Astrocyte of the spinal cord (primary cell): ENCODE measurements around the gene FXYD3.

Source experiments
- DNase-seq: peaks from one replicate; pipeline ENCODE4 v3.0.0; 2011; ENCODE audit warnings: low read depth, low spot score
- H3K4me3 ChIP-seq: 2 replicates; pipeline ENCODE4 v1.5.1; 2011; ENCODE audit warnings: low read depth, mild to moderate bottlenecking, low read length, moderate library complexity
- in situ Hi-C: cut with HindIII; loops from 2 replicates; pipeline ENCODE4 v1.10.0; 2017; ENCODE audit warnings: low sequenced_read_pairs
- TF ChIP-seq, protein P1 (sequence below): IDR thresholded peaks from 2 replicates; pipeline ENCODE4 v1.5.1; 2012; ENCODE audit warnings: low read depth, mild to moderate bottlenecking, low read length, inconsistent platforms

Gene FXYD3

DNA sequence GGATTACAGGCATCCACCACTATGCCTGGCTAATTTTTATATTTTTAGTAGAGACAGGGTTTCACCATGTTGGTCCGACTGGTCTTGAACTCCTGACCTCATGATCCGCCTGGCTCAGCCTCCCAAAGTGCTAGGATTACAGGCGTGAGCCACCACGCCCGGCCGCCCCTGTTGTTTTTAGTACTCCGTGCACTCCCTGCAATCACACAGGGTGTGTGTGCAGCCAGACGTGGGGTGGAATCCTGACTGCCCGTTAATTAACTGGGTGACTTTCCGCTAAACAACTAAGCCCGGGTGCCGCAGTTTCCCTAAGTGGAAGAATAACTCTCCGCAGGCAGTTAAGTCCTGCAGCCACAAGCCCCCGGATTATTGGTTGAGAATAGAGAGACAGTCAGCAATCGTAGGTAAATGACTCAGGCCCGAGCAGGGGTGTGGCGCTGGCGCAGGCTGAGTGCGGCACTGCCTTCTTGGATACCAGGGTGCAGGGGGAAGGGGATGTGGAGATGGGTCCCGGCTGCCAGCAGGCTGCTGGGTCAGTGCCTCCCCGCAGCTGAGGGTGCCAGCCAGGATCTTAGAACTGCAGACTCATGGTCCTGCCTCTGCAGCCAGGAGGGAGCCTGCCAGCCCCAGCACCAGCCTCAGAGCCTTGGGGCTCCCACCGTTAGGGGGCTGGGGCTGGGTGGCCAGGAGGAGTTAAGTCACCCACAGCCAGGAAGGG, 6.1 kb upstream of the FXYD3 start:
- in situ Hi-C loops: no loop called here
- TF ChIP-seq, protein P1, sequence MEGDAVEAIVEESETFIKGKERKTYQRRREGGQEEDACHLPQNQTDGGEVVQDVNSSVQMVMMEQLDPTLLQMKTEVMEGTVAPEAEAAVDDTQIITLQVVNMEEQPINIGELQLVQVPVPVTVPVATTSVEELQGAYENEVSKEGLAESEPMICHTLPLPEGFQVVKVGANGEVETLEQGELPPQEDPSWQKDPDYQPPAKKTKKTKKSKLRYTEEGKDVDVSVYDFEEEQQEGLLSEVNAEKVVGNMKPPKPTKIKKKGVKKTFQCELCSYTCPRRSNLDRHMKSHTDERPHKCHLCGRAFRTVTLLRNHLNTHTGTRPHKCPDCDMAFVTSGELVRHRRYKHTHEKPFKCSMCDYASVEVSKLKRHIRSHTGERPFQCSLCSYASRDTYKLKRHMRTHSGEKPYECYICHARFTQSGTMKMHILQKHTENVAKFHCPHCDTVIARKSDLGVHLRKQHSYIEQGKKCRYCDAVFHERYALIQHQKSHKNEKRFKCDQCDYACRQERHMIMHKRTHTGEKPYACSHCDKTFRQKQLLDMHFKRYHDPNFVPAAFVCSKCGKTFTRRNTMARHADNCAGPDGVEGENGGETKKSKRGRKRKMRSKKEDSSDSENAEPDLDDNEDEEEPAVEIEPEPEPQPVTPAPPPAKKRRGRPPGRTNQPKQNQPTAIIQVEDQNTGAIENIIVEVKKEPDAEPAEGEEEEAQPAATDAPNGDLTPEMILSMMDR: no peak
- H3K4me3 ChIP-seq: no peak overlapping the region
- DNase-seq: no peak

DNA sequence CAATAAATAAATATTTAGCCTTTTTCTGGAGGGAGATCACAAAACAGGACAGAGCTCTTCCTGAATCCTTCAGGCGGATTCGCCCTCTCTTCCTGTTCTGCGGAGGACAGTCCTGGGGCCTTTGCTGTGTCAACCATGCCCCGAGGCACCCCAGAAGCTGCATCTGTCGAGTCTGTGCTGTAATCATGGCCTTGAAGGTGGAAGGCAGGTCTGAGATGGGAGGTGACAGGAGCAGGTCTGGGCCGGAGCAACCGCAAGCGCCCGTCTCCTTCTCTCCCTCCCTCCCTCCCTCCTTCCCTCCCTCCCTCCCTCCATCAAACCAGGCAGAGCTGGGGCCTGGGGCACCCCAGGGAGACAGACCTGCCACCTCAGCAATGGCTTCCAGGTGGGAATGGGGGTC, 4.6 kb upstream of the FXYD3 start:
- in situ Hi-C loops: no loop called here
- no peak for DNase-seq
- H3K4me3 ChIP-seq: no peak overlapping the region
- TF ChIP-seq, protein P1: no peak

DNA sequence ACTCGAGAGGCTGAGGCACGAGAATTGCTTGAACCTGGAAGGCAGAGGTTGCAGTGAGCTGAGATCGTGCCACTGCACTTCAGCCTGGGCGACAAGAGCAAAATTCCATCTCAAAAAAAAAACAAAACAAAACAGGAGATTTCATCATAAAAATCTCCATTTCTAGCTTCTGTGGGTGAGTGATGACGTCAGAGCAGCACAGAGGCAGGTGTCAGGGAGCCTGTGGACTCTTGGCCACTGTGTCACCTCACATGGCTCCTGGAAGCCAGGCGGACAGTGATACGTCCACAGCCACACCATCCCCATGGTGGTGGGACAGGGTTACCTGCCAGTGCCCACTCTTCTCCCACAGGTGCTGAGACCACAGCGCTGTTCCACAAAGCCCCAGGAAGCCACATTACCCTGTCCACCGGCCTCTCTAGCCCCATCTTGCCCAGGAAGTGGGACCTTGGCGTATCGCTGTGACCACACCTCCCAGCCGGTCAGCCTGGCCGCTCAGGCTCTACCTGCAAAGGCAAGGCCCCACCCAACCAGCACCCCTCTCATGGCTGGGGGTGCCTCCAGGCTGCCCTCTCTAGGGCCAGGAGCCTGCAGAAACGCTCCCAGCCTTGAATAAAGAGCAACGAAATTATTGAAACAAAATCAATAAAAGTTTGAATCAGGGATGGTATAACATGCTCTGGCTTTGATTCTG, 2.5 kb upstream of the FXYD3 start:
- TF ChIP-seq, protein P1: no peak
- in situ Hi-C loops: no loop called here
- no peak for DNase-seq
- H3K4me3 ChIP-seq: no peak overlapping the region

DNA sequence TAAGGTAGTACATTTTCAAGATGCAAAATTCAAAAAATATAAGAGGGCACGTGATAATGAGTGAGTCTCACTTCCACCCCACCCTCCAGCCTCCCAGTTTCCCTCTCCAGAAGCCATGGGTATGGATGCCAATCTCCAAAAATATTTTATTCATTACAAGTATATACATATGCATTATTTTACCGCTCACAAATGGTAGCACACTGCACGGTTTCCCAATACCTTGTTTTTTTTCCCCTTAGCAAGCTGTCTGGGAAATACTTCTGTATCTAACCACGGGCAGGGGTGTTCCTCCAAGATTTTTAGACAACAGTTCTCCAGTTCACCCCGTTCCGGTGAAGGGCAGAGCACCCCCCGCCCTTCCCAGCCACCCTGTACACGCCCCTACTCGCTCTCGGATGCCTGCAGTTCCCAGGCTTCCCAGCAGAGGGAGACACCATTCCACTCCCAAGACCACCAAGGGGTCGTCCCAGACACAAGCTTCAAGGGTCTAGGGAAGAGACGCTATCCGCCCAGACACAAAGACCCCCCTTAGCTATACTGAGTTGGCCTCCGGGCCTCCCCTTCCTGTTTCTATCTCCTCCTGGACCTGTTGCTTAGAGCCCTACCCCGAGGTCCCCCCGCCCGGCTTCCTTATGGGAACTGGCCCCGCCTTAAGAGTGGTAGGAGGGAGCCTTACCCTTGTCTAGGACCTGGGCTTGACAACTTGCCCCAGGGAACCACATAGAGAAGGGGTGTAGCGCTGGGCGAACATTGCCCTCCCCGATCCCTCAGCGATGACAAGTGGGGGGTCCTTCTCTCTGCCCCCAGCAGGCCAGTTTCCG, 1.1 kb upstream of the FXYD3 start:
- in situ Hi-C loops: no loop called here
- peak; percentile 45 for DNase-seq
- no peak overlapping the region for H3K4me3 ChIP-seq
- TF ChIP-seq, protein P1: peak; percentile 99

DNA sequence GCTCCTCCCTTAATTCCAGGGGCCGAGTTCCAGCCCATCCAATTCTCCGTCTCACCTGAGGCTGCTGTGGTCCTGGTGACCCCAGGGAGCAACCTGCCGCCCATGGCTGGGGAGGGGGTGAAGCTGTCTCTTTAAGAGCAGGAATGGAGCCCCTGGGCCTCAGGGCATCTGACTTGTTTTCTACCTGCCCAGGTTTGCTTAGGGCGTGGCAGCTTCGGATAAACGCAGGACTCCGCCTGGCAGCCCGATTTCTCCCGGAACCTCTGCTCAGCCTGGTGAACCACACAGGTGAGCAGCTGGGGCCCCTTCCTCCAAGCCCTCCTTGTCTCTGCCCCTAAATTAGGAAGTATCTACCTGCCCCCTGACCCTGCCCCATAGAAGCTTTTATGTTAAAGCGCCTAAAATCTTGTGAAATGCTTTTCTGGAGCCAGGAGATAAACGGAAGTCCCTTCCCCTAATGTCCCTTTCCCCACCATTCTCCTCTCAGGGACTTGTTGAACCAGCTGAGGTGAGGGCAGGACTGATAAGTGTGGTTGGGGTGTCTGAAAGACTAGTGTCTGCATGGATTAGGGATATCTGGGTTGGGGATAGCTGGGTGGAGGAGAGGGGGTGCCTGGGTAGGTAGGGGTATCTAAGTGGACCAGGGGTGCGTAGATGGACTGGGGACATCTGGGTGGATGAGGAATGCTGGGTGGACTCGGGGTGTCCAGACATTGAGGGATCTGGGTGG, 614 bp downstream of the FXYD3 start:
- TF ChIP-seq, protein P1: no peak
- no peak for DNase-seq
- in situ Hi-C loops: no loop called here
- no peak overlapping the region for H3K4me3 ChIP-seq

DNA sequence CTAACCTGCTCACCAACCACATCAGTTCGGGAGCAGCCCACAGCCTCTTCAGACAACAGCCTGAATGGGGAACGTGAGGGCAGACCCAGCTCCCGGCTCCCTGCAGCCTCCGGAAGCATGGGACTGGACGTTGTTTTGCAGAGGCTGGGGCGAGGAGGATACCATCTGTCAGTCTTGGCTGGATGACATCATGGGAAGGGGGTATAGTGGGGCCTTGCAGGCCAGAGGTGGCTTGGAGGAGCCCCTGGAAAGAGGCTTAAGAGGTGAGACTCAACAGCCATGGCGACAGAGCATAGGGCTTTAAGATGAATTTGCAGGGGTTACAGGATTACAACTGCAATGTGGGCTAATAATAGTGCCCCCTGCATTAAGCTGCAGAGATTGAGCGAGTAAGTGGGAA, 1.5 kb downstream of the FXYD3 start:
- no peak overlapping the region for H3K4me3 ChIP-seq

More for the DNA sequence above, 1.5 kb downstream of the FXYD3 start:
- TF ChIP-seq, protein P1: no peak
- in situ Hi-C loops: no loop called here
- no peak for DNase-seq
